Ramos (cell line): ENCODE measurements around the gene MDGA2.

ENCODE experiments used
- in situ Hi-C: fragments of 300-500 bp; cut with MboI; formaldehyde crosslinking; loops from one replicate; pipeline ENCODE4 v1.14.3; 2022; ENCODE audit warnings: low sequenced_read_pairs; ENCODE audit not compliant: unreplicated experiment

The MDGA2 gene

DNA sequence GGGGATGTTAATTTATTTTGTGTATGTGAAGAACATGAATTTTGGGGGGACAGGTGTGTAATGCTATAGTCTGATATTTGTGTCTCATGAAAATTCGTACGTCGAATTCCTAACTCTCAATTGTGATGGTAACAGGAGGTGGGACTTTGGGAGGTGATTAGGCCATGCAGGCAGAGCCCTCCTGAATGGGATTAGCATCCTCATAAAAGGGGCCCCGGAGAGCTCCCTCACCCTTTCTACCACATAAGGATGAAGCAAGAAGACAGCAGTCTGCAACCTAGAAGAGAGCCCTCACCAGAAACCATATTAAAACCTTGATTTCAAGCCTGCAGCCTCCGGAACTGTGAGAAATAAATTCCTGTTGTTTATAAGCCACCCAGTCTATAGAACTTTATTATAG lies 165.4 kb downstream of the MDGA2 start:
- in situ Hi-C loops, result no loop called here

DNA sequence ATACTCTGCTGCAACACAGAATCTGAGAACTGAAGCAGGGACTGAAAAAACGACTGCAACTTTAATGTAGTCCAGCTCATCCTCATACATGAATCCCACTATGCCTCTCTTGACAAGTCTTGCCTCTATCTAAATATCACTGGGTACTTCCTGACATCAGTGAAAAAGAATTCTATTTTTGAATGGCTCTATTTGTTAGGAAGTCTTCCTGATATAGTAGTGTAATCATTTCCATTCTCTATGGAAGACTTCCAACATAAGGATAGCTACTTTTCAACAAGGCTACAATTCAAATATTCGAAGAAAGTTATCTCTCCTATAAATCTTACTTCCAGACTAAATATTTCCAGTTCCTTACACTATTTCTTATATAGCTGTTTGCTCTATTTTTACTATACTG lies 167.5 kb downstream of the MDGA2 start:
- in situ Hi-C loops, result no loop called here

- in situ Hi-C loops, result no loop called here
Observed at GRCh38 chr14:47500369-47500768, 175.0 kb downstream of the MDGA2 start.

GRCh38 chr14:47490766-47491165 lies 184.6 kb downstream of the MDGA2 start:
- in situ Hi-C loops, result no loop called here

GRCh38 chr14:47490353-47490752 lies 185.1 kb downstream of the MDGA2 start:
- in situ Hi-C loops, result no loop called here

GRCh38 chr14:47485421-47485820 lies 190.0 kb downstream of the MDGA2 start:
- in situ Hi-C loops, result no loop called here

DNA sequence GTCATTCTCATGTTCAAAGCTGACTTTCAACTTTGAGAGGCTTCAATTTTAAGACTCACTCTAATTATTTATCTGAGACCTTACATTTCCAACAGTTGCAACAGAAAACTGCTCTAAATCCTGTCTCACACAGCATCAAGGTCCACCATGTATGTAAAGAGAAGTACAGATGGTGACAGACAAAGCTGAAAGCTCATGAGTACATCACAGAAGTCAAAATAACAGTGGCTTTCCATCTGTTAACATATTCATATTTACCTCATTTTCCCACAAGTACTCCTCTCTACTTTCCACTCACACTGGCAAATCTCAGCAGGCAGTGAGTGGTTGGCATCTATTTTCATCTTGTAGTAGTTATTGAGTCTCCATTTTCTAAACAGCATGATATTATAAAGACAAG lies 192.0 kb downstream of the MDGA2 start:
- in situ Hi-C loops, result no loop called here

- in situ Hi-C loops, result no loop called here
Observed at GRCh38 chr14:47471075-47471474, 204.3 kb downstream of the MDGA2 start.

DNA sequence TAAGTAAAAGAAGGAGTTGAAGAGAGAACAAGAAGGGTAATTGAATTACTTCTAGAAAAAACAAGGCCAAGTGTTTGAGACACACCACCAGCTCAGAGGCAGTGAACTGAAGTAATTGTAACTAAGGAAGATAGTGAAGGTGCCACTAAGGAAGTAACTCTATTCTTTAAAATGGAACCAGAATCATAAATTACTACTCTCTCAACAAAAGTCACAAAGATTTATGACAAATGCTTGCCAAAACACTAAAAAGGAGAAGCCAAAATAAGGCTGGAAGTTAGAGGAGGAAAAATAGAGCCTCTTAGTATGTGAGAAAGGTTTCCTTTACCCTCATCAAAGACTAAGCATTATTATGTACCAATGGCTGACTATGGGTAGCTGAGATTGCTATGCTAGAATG lies 208.5 kb downstream of the MDGA2 start:
- in situ Hi-C loops, result no loop called here

- in situ Hi-C loops, result no loop called here
Observed at GRCh38 chr14:47454025-47454424, 221.4 kb downstream of the MDGA2 start.

- in situ Hi-C loops, result no loop called here
Observed at GRCh38 chr14:47447076-47447475, 228.3 kb downstream of the MDGA2 start.

- in situ Hi-C loops, result no loop called here
Observed at GRCh38 chr14:47442211-47442610, 233.2 kb downstream of the MDGA2 start.

GRCh38 chr14:47439953-47440352 lies 235.5 kb downstream of the MDGA2 start:
- in situ Hi-C loops, result no loop called here

DNA sequence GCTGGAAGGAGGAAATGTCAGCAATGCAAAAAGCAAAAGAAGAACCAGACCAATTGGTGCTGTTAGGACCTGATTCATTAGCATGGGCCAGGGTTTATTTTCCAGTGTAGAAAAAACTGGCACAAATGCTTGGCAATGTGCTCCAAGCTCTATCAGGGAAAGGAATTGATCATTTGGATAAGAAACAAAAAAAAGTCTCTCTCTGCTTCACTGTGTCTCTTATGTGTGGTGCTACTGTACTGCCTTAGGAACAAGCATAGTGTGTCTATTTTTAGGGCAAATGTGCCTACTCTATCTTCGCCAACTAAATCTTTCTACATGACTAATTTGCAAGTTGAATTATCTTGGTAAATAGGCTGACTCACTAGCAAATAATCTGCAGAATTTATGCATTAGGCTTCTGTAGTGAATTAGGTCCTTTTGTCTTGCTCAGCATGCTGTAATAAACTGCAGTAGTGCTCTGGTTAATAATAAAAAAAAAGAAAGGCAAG lies 236.7 kb downstream of the MDGA2 start:
- in situ Hi-C loops, result no loop called here

- in situ Hi-C loops, result no loop called here
Observed at GRCh38 chr14:47435331-47435965, 240.0 kb downstream of the MDGA2 start.

DNA sequence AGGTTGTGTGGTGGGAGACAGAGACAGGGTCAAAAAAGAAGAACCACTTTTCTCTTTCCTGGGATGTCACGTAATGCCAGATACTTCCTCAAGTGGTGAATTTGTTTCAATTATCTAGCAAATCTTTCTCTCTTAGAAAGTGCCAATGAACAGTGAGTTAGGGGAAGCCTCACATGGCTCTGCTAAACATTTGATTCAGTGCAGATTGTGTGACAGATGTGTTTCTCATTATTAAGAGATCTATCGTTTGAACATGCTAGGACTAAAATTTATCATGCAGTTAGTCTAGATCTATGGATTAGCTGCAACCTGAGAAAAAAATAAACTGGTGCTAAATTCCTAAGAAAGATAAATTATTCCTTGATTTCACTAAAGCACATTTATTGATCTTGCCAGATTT lies 247.8 kb downstream of the MDGA2 start:
- in situ Hi-C loops, result no loop called here

DNA sequence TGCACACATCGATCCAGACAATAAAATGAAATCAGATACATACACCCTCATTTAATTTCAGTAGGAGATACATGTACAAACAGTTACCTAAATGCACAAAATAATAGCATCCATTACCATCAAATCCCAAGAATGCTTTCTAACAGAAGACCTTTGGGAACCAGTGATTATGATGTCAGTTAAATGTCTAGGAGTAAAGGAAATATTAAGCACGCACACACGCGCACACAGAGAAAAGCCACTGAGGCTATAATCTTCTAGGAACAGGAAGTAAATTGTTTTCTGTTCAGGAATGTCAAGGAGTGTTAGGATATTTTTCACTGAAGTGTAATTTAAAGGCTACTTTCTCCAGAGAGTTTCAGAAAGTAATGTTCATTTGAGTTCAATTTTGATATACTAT lies 250.1 kb downstream of the MDGA2 start:
- in situ Hi-C loops, result no loop called here

- in situ Hi-C loops, result no loop called here
Observed at GRCh38 chr14:47422191-47422590, 253.2 kb downstream of the MDGA2 start.

DNA sequence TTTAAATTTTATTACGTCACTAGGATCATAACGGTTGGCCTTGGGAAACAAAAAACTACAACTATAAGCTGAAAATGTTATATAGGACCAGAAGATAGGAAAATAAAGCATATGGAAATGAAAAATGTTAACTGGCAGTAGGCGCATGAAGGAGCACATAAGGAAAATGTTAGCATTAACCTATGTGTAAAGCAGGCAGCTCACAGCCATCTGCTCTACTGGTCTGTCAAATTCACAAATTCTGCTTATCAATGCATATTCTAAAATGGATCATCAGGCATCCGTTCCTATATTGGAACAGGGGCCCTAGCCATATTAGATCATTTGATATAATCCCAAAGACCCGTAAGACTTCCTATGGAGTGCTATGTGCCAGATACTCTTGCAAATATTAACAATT lies 263.9 kb downstream of the MDGA2 start:
- in situ Hi-C loops, result no loop called here

DNA sequence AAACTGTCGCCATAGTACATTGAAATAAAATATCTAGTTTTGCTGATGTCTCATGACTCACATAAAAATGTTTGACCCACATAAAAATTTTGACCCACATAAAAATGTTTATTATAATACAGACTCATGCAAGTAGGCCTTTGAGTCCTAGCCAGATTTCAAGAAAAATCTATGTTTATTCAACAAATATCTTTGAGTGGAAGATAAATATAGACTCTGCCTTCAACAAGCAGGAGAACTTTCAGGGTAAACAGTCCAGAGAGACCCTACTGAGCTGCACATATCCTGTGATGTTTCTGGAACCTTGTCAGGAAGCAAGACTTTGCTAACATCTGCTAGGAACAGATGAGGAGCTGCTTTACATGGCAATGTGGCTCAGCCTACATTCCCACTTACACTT lies 283.1 kb downstream of the MDGA2 start:
- in situ Hi-C loops, result no loop called here

- in situ Hi-C loops, result no loop called here
Observed at GRCh38 chr14:47390831-47391504, 284.4 kb downstream of the MDGA2 start.

- in situ Hi-C loops, result no loop called here
Observed at GRCh38 chr14:47389535-47389934, 285.9 kb downstream of the MDGA2 start.
